Retinal pigment epithelial cell (primary cell): ENCODE measurements around the gene DARS2.

Experiments used
- DNase-seq: peaks from one replicate; pipeline ENCODE4 v3.0.0-alpha.2; 2010; ENCODE audit warnings: low read depth
- H3K4me3 ChIP-seq: 2 replicates; pipeline ENCODE4 v1.5.1; 2011; ENCODE audit warnings: mild to moderate bottlenecking, low read length, control low read depth, moderate library complexity
- CTCF ChIP-seq: conservative IDR thresholded peaks from 2 replicates; pipeline ENCODE4 v1.5.1; 2011; ENCODE audit warnings: low read depth, low read length, control low read depth, inconsistent platforms

Gene DARS2

DNA sequence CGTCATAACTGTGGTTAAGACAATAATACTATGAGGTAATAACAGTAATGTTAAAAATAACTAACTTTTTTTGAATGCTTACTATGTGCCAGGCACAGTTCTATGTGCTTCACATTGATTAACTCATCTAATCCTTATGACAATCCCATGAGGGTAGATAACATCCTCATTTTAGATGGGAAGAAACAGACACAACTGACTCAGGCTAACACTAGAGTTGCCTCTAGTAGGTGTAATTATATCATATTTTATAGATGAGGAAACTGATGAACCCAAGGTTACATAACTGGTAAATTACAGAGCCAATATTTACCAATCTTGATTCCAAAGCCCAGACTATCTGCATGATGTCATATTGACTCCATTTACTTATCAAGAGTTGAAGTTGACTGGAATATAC is 69.1 kb downstream of the DARS2 start:
- TF ChIP-seq CTCF: no peak
- DNase-seq: no peak
- H3K4me3 ChIP-seq: no peak overlapping the region

DNA sequence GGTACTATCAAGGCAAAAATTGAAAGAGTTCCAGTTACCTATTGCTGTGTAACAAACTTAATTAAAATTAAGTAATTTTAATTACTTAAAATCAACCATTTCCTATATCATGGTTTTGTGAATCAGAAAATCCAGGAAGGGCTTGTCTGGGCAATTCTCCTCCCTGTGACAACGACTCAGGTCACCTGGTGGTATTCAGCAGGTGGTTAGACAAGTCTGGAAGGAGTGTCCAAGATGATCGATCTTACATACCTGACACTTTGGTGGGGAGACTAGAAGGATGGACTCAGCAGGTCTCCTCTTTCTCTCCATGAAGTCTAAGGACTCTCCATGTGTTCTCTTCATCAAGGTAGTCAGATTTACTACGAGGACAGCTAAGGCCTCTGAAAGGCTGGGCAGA is 69.7 kb downstream of the DARS2 start:
- no peak for DNase-seq
- TF ChIP-seq CTCF: no peak
- H3K4me3 ChIP-seq: no peak overlapping the region

- DNase-seq: no peak
- H3K4me3 ChIP-seq: no peak overlapping the region
Measured at GRCh38 chr1:173900427-173900826, 76.0 kb downstream of the DARS2 start.

DNA sequence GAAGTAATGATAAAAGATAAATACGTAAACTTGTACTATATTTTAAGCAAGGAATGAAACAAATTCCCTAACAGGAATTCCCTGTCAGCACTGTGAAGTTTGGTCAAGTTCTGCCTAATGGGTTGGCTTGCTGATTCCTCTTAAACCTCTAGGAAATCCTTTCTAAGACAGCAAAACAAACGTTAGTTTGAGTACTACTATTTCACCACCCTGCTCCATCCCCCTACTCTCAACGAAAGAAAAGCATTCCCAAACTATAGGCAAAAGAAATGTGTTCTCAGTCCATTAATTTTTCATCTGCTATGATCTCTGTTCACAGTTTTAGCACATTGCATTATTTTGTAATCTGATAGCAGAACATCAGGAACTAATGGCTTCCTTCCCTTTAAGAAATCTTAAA is 76.5 kb downstream of the DARS2 start:
- no peak for TF ChIP-seq CTCF
- DNase-seq: no peak
- no peak overlapping the region for H3K4me3 ChIP-seq

More at GRCh38 chr1:173900427-173900826, 76.0 kb downstream of the DARS2 start:
- TF ChIP-seq CTCF: no peak

GRCh38 chr1:173903827-173904531 is 79.5 kb downstream of the DARS2 start:
- DNase-seq: no peak

More at GRCh38 chr1:173903827-173904531, 79.5 kb downstream of the DARS2 start:
- no peak for TF ChIP-seq CTCF
- no peak overlapping the region for H3K4me3 ChIP-seq
